NCI-H187 (cell line): ENCODE results near the gene TXNL1.
"Not testable (repeated sequence)": the region's sequence is repeated elsewhere in the genome, so short reads cannot be mapped to it uniquely, and the experiment has no call there.

ENCODE experiments used
- DNase-seq, 2 experiments: peaks; one replicate each; lab custom pipeline; 2025; lab: John Stamatoyannopoulos, UW

TXNL1 gene

GRCh38 chr18:56645415-56646016, 7.1 kb upstream of the TXNL1 start:
- no peak for DNase-seq

GRCh38 chr18:56643381-56643780, 5.0 kb upstream of the TXNL1 start:
- no peak for DNase-seq

GRCh38 chr18:56641714-56642337, 3.4 kb upstream of the TXNL1 start:
- no peak for DNase-seq

GRCh38 chr18:56639571-56639970, 1.2 kb upstream of the TXNL1 start:
- no peak for DNase-seq

GRCh38 chr18:56639104-56639381, 651 bp upstream of the TXNL1 start:
- DNase-seq = no peak

- no peak for DNase-seq
Measured at GRCh38 chr18:56637711-56638231, 621 bp downstream of the TXNL1 start.

- DNase-seq = no peak
Measured at GRCh38 chr18:56637176-56637575, 1.2 kb downstream of the TXNL1 start.

GRCh38 chr18:56635007-56635406, 3.4 kb downstream of the TXNL1 start:
- no peak for DNase-seq

- DNase-seq = no peak
Measured at GRCh38 chr18:56632070-56633022, 6.0 kb downstream of the TXNL1 start.

GRCh38 chr18:56627991-56628390, 10.4 kb downstream of the TXNL1 start:
- no peak for DNase-seq

- DNase-seq = peak in 1 of 2 experiments; percentile 20
Measured at GRCh38 chr18:56615738-56616520, 22.5 kb downstream of the TXNL1 start.

- DNase-seq = no peak
Measured at GRCh38 chr18:56606618-56607017, 31.8 kb downstream of the TXNL1 start.

- no peak for DNase-seq
Measured at GRCh38 chr18:56598422-56598821, 40.0 kb downstream of the TXNL1 start.

GRCh38 chr18:56593906-56594305, 44.5 kb downstream of the TXNL1 start:
- no peak for DNase-seq

GRCh38 chr18:56580026-56580425, 58.4 kb downstream of the TXNL1 start:
- no peak for DNase-seq

GRCh38 chr18:56579451-56579850, 58.9 kb downstream of the TXNL1 start:
- no peak for DNase-seq

- DNase-seq = no peak
Measured at GRCh38 chr18:56576826-56577573, 61.4 kb downstream of the TXNL1 start.

- no peak for DNase-seq
Measured at GRCh38 chr18:56575819-56576663, 62.4 kb downstream of the TXNL1 start.

GRCh38 chr18:56574861-56575260, 63.5 kb downstream of the TXNL1 start:
- no peak for DNase-seq

GRCh38 chr18:56572267-56572666, 66.1 kb downstream of the TXNL1 start:
- DNase-seq = not testable (repeated sequence)
